Left ventricle myocardium inferior (tissue), 1 donor: ENCODE results near the gene USP12. TPM values are rescaled to one million over a fixed set of nuclear protein-coding genes. Genes with fewer than 3 reads are reported as not detected.
A peak's percentile ranks its signal among the peaks of the same experiment; 100 is the strongest.

Source experiments
- DNase-seq: peaks from one replicate; pipeline ENCODE4 v3.0.0-alpha.2; 2020
- H3K27ac ChIP-seq: fragments of 200-600 bp; replicated peaks from 2 replicates; pipeline ENCODE4 v1.8.0; 2021
- H3K27me3 ChIP-seq: fragments of 200-600 bp; 2 replicates; pipeline ENCODE4 v1.8.0; 2021; ENCODE audit warnings: low read depth
- H3K36me3 ChIP-seq: fragments of 200-600 bp; 2 replicates; pipeline ENCODE4 v1.8.0; 2021
- H3K4me1 ChIP-seq: fragments of 200-600 bp; 2 replicates; pipeline ENCODE4 v1.8.0; 2021
- H3K4me3 ChIP-seq: fragments of 200-600 bp; 2 replicates; pipeline ENCODE4 v1.8.0; 2021; ENCODE audit warnings: mild to moderate bottlenecking, moderate library complexity
- H3K9me3 ChIP-seq: fragments of 200-600 bp; replicated peaks from 2 replicates; pipeline ENCODE4 v1.8.0; 2021
- CTCF ChIP-seq: fragments of 200-600 bp; IDR thresholded peaks from 2 replicates; pipeline ENCODE4 v1.8.0; 2021; ENCODE audit warnings: antibody characterized with exemption, mild to moderate bottlenecking, borderline replicate concordance
- intact Hi-C: fragments of 100-400 bp; cut with micrococcal nuclease; formaldehyde crosslinking; loops from one replicate; pipeline ENCODE4 v1.11.0; 2022
- total RNA-seq: library from RNA; stranded (reverse); fragmentation: NEBNext Ultra II Directional; extraction: Animal tissue kit (Norgen Biotek cat#: 25700); gene quantifications from one replicate; pipeline ENCODE4 v1.2.1, GENCODE V29; 2021
- donor health status: DM: no; HTN: yes; CAD: no; lungs with severe emphysema.

The USP12 gene
- total RNA-seq, 1 donor from 2014 or later = 16.8 TPM

- no peak for DNase-seq
- peaks cover 78% of the 10 kb centered on the region for H3K4me1 ChIP-seq
- H3K27ac ChIP-seq = peak overlapping the region; percentile 27
- H3K27me3 ChIP-seq = no peaks in the 10 kb centered on the region
- intact Hi-C loops = no loop called here
- TF ChIP-seq CTCF = no peak
- no peak overlapping the region for H3K4me3 ChIP-seq
- H3K36me3 ChIP-seq = no peaks in the 10 kb centered on the region
- H3K9me3 ChIP-seq = peaks cover 14% of the 10 kb centered on the region
These were observed 40.5 kb downstream of the USP12 start for GRCh38 chr13:27130979-27131623.

GRCh38 chr13:27130223-27130978, 41.2 kb downstream of the USP12 start:
- no peaks in the 10 kb centered on the region for H3K27me3 ChIP-seq
- H3K4me1 ChIP-seq = peaks cover 83% of the 10 kb centered on the region
- intact Hi-C loops = no loop called here
- DNase-seq = no peak
- H3K4me3 ChIP-seq = no peak overlapping the region
- TF ChIP-seq CTCF = no peak
- peaks cover 14% of the 10 kb centered on the region for H3K9me3 ChIP-seq
- H3K36me3 ChIP-seq = no peaks in the 10 kb centered on the region
- H3K27ac ChIP-seq = peak overlapping the region; percentile 50

GRCh38 chr13:27128825-27129627, 42.6 kb downstream of the USP12 start:
- Histone ChIP-seq H3K36me3 (no peaks in the 10 kb centered on the region), H3K4me3 (no peak overlapping the region), H3K4me1 (peaks cover 88% of the 10 kb centered on the region), H3K27me3 (no peaks in the 10 kb centered on the region), H3K9me3 (peaks cover 14% of the 10 kb centered on the region), H3K27ac (no peak overlapping the region)
- intact Hi-C loops = no loop called here
- DNase-seq = no peak
- TF ChIP-seq CTCF = no peak

GRCh38 chr13:27126859-27127258, 44.8 kb downstream of the USP12 start:
- no peak for TF ChIP-seq CTCF
- intact Hi-C loops = no loop called here
- no peak overlapping the region for H3K4me3 ChIP-seq
- no peak overlapping the region for H3K27ac ChIP-seq
- H3K27me3 ChIP-seq = no peaks in the 10 kb centered on the region
- no peaks in the 10 kb centered on the region for H3K36me3 ChIP-seq
- DNase-seq = no peak
- H3K4me1 ChIP-seq = peaks cover 71% of the 10 kb centered on the region
- peaks cover 14% of the 10 kb centered on the region for H3K9me3 ChIP-seq

GRCh38 chr13:27125357-27126282, 46.0 kb downstream of the USP12 start:
- intact Hi-C loops = no loop called here
- no peak for DNase-seq
- Histone ChIP-seq H3K27ac (no peak overlapping the region), H3K4me3 (no peak overlapping the region), H3K9me3 (peaks cover 14% of the 10 kb centered on the region), H3K36me3 (no peaks in the 10 kb centered on the region), H3K4me1 (peaks cover 68% of the 10 kb centered on the region), H3K27me3 (no peaks in the 10 kb centered on the region)
- no peak for TF ChIP-seq CTCF
